H4 (cell line): ENCODE measurements around the gene COL25A1. TPM values are rescaled to one million over a fixed set of nuclear protein-coding genes. Genes with fewer than 3 reads are reported as not detected.
"Not testable (repeated sequence)": the region's sequence is repeated elsewhere in the genome, so short reads cannot be mapped to it uniquely, and the experiment has no call there.

Experiments
- DNase-seq: peaks from one replicate; pipeline ENCODE4 v3.0.0-alpha.2; 2015; ENCODE audit warnings: low spot score
- total RNA-seq: library from RNA; depleted of rRNA; stranded (reverse); fragments of >200 nt; shearing (Covaris generic); gene quantifications from 2 replicates; pipeline ENCODE4 v1.2.3, GENCODE V29; 2014

The COL25A1 gene
- total RNA-seq, 1 experiment from 2014 or later: 0.02 TPM

GRCh38 chr4:109012286-109012880, 290.1 kb downstream of the COL25A1 start:
- DNase-seq: no peak

GRCh38 chr4:109011241-109012026, 291.0 kb downstream of the COL25A1 start:
- DNase-seq: no peak

GRCh38 chr4:109010521-109010920, 291.9 kb downstream of the COL25A1 start:
- DNase-seq: no peak

- no peak for DNase-seq
Observed at GRCh38 chr4:109009909-109010308, 292.5 kb downstream of the COL25A1 start.

- no peak for DNase-seq
Observed at GRCh38 chr4:109007976-109008375, 294.5 kb downstream of the COL25A1 start.

GRCh38 chr4:109005523-109005922, 296.9 kb downstream of the COL25A1 start:
- no peak for DNase-seq

GRCh38 chr4:109004418-109004817, 298.0 kb downstream of the COL25A1 start:
- no peak for DNase-seq

GRCh38 chr4:109003964-109004363, 298.5 kb downstream of the COL25A1 start:
- no peak for DNase-seq

- peak; percentile 55 for DNase-seq
Observed at GRCh38 chr4:108991551-108992328, 310.7 kb downstream of the COL25A1 start.

GRCh38 chr4:108988464-108989195, 313.8 kb downstream of the COL25A1 start:
- DNase-seq: no peak

- not testable (repeated sequence) for DNase-seq
Observed at GRCh38 chr4:108984495-108984894, 318.0 kb downstream of the COL25A1 start.

GRCh38 chr4:108982402-108983185, 319.9 kb downstream of the COL25A1 start:
- no peak for DNase-seq

- no peak for DNase-seq
Observed at GRCh38 chr4:108980455-108981239, 321.8 kb downstream of the COL25A1 start.

GRCh38 chr4:108979759-108980158, 322.7 kb downstream of the COL25A1 start:
- no peak for DNase-seq

GRCh38 chr4:108978066-108978465, 324.4 kb downstream of the COL25A1 start:
- no peak for DNase-seq

- no peak for DNase-seq
Observed at GRCh38 chr4:108972613-108973283, 329.7 kb downstream of the COL25A1 start.

GRCh38 chr4:108971473-108971872, 331.0 kb downstream of the COL25A1 start:
- no peak for DNase-seq

- DNase-seq: no peak
Observed at GRCh38 chr4:108965472-108966076, 336.9 kb downstream of the COL25A1 start.

- DNase-seq: no peak
Observed at GRCh38 chr4:108965016-108965415, 337.4 kb downstream of the COL25A1 start.
